PFSK-1 (cell line): ENCODE results near the gene CYP4F12.

Source experiments
- POLR2AphosphoS5 ChIP-seq: IDR thresholded peaks from 2 replicates; pipeline ENCODE4 v1.6.1; 2012; ENCODE audit warnings: low read depth, mild to moderate bottlenecking, control low read depth, low read length, moderate library complexity
- SIN3A ChIP-seq: IDR thresholded peaks from 2 replicates; pipeline ENCODE4 v1.6.1; 2012; ENCODE audit warnings: mild to moderate bottlenecking, low read length, moderate library complexity, borderline replicate concordance; ENCODE audit not compliant: insufficient read depth
- TAF1 ChIP-seq: IDR thresholded peaks from 2 replicates; pipeline ENCODE4 v1.6.1; 2012; ENCODE audit warnings: low read length, control low read depth, borderline replicate concordance; ENCODE audit not compliant: insufficient read depth
- TF ChIP-seq, protein P1 (sequence below), 2 experiments: IDR thresholded peaks; 2 replicates each; pipeline versions ENCODE4 v1.6.1 to v1.8.0; 2011 to 2012; ENCODE audit warnings: low read depth in 2 of 2, low read length in 2 of 2, control low read depth in 1 of 2, inconsistent platforms in 1 of 2, mild to moderate bottlenecking in 1 of 2, moderate library complexity in 1 of 2; ENCODE audit not compliant: insufficient read depth in 1 of 2

GRCh38 chr19:15631817-15632216 is 41.1 kb upstream of the CYP4F12 start:
- TF ChIP-seq POLR2AphosphoS5 (no peak), TAF1 (no peak), SIN3A (peak; percentile 46; the same call in 1 of the 2 replicates)
- TF ChIP-seq, protein P1, sequence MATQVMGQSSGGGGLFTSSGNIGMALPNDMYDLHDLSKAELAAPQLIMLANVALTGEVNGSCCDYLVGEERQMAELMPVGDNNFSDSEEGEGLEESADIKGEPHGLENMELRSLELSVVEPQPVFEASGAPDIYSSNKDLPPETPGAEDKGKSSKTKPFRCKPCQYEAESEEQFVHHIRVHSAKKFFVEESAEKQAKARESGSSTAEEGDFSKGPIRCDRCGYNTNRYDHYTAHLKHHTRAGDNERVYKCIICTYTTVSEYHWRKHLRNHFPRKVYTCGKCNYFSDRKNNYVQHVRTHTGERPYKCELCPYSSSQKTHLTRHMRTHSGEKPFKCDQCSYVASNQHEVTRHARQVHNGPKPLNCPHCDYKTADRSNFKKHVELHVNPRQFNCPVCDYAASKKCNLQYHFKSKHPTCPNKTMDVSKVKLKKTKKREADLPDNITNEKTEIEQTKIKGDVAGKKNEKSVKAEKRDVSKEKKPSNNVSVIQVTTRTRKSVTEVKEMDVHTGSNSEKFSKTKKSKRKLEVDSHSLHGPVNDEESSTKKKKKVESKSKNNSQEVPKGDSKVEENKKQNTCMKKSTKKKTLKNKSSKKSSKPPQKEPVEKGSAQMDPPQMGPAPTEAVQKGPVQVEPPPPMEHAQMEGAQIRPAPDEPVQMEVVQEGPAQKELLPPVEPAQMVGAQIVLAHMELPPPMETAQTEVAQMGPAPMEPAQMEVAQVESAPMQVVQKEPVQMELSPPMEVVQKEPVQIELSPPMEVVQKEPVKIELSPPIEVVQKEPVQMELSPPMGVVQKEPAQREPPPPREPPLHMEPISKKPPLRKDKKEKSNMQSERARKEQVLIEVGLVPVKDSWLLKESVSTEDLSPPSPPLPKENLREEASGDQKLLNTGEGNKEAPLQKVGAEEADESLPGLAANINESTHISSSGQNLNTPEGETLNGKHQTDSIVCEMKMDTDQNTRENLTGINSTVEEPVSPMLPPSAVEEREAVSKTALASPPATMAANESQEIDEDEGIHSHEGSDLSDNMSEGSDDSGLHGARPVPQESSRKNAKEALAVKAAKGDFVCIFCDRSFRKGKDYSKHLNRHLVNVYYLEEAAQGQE (IDR thresholded peaks at IDR 0.05; ENCODE audit: insufficient read depth in 1 of 2, low read depth in 2 of 2, low read length in 2 of 2): peak; percentile 89 to 94
